HG02885 (cell line): Measurements from ENCODE around the gene GPR84.

ENCODE experiments used
- ATAC-seq: cut with Tn5 transposase; IDR thresholded peaks from one replicate; pipeline ENCODE4 v1.9.1; 2021; ENCODE audit warnings: mild to moderate bottlenecking; ENCODE audit not compliant: unreplicated experiment, poor library complexity

GPR84 gene

GRCh38 chr12:54375259-54375579 lies 10.9 kb upstream of the GPR84 start:
- no peak for ATAC-seq

DNA sequence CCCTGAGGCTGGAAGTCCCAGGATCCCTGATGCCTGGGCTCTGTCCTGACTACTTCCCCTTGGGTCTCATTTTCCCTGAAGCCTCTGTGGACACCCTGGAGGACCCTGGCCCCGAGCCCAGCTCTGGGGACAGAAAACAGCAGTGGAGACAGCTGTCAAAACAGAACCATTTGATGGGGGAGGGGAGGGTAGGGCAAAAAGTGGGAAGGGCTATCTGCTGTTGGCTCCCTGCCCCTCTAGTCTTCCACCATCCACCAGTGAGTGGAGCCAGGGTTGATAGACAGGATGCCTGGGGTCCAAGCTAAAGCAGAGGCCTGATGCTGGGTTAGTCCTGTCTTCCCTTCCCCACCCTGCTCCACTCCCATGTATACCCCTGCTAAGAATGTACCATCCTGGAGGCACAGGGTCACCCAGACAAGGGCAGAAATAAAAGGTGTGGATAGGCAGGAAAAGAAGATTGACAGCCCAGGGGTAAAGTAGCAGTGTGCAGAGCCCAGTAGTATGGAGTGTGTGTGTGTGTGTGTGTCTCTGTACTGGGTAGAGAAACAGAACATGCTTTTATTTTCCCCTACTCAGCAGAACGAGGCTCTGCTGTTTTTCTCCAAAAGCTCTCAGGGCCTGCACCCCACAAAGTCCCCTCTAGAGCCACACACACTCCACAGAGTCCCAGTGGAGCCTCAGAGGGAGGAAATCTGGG lies 10.4 kb upstream of the GPR84 start:
- ATAC-seq: no peak

- ATAC-seq: no peak
These were observed 9.6 kb upstream of the GPR84 start for GRCh38 chr12:54373649-54374561.

DNA sequence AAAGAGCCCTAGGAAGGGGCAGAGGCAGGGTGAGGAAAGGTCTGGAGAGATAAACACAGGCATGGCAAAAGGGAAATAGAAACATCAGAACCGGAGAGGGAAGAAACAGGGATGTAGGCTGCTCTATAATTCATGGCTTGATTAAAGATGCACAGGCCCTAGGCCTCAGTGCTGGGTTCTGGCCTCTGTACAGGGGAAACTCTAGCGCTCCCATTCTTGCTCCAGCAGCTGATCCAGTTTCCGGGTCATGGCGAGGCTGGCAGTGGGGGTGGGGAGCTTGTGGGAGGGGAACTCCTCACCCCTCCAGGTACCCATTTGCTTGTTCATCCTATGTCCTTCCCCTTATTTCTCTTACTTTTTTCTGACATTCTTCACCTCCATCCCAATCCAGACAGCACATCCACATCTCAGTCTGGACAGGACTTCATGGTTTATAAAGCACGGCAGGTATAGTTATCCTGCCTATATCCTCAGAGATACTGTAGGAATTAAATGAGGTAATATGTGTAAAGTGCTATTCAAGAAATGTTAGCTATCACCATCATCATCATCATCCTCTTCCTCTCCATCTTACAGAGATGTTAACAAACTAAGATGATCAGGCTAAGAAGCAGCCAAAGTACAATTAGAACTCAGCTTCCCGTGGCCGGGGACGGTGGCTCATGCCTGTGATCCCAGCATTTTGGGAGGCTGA lies 8.0 kb upstream of the GPR84 start:
- no peak for ATAC-seq

DNA sequence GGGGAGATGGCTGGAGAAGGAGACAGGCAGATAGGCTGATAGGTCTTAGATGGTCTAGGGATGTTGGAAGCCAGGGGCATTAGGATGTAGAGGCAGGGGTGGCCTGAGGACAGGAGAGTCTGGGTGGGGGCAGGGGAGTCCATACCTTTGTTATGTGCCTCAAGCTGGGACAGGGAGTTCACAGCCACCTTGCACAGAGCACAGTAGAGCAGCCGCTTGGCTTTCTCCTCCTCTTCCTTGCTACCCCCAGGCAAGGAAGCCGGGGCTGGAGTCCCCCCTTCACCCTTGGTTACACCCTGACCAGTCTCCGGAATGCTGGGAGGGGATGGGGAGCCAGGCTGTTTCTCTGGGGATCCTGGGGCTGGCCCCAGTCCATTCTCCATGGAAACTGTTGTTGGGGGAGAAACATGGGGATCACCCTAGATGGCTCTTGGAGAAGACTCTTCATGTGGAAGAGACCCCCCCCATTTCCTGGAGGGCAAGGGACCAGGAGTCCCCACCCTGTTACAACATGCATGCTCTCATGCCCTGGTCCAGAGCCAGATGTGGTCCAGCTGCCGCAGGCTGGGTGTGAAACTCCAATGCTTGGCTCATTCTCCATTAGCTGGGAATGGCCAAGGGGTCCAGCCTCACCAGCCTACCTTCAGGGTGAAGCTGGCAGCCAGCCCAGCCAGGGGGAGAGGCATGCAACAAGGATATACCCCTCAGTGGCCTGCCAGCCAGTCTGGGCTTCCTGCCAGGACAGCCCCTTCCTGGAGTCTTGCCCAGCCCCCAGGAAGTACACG lies 7.2 kb upstream of the GPR84 start:
- no peak for ATAC-seq

GRCh38 chr12:54370171-54370730 lies 6.0 kb upstream of the GPR84 start:
- peak; percentile 43 for ATAC-seq

DNA sequence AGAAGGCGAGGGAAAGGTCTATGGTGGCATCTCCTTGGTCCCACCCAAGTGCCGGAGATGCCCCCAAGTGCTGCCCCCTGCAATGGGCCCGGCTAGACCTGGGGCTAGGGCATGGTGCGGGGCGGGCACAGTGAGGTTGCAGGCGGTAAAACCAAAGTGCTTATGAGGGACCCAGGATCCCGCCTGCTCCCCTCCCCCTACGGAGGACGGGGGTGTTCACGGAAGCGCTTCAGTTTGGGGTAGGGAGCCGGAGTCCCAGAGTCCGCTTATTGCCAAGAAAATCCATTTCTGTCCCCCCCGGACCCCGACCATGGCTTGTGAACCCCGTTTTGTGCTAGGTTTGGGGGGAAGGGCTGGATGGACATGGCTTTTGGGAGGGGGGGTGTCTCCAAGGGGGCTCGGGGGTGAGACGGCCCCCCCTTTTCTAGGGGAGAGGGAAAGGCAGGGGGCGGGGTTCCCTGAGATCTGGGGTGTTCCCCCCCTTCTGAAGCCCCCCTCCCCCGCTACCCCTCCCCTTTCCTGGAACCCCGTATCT lies 5.4 kb upstream of the GPR84 start:
- ATAC-seq: no peak

DNA sequence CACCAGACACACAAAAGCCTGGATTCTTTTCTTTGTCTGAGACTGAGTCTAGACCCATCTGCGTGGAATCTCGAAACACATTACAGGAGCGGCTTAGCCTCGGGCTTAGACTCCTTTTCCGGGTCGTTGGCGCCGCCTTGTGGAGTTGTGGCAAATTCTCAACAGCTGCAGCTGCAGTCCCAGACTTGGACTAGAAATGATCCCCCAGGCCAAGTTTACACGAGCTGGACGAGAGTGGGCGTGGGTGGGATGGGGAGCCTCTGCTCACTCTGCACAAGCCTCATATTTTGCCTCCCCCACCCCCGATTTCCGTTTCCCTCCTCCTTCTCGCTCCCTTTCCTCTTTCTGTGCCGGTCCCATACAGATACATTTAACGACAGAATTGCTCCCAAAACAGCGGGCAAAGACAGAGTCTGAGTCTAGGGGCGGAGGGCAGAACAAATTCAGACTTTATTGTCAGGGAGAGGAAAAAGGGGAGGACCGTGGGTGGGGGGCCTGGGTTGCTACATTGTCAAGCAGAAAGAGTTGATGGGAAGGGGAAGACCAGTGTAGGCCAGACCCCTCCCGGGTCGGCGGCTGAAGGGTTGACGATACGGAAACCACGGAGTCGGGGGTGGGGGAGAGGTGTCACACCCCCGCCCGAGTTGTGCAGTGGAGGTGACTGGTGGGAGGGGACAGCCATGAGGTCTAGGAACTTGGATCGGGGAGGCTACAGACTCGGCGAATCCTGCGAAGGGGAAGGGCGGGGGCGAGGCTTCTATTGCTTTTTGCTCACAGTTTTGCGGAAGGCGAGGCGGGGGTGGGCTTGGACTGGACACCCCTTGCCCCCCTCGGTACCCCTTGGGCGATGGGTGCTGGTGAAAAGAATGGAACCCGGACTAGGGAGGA lies 4.7 kb upstream of the GPR84 start:
- ATAC-seq: peak; percentile 75

- ATAC-seq: peak; percentile 24
These were observed 3.9 kb upstream of the GPR84 start for GRCh38 chr12:54368025-54368708.

GRCh38 chr12:54363618-54364017 lies 668 bp downstream of the GPR84 start:
- ATAC-seq: no peak

GRCh38 chr12:54363047-54363446 lies 1.2 kb downstream of the GPR84 start:
- no peak for ATAC-seq

DNA sequence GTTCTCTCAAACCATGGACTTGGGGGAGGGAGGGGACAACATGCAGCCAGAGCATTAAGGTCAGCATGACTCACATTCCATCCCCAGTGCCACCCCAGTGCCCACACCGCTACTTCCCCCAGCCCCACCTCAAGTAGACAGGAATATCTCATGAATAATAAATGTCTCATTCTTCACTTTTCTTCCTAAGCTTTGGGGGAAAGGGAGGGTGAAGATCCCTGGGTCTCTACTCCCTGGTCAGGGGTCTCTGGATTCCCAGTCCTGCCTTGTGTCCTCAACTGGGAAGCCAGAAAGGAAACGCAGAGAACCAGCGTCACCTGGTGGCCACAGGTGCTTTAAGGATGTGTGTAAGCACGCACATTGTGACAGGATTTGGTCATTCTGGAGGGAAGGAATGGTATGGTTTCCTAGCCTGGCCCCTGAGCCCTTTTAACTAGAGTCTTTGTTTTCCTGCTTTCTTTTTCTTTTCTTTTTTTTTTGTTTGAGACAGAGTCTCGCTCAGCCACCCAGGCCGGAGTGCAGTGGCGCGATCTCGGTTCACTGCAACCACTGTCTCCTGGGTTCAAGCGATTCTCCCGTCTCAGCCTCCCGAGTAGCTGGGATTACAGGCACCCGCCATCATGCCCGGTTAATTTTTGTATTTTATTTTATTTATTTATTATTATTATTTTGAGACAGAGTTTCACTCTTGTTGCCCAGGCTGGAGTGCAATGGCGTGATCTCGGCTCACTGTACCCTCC lies 3.4 kb downstream of the GPR84 start:
- no peak for ATAC-seq

- ATAC-seq: no peak
These were observed 4.4 kb downstream of the GPR84 start for GRCh38 chr12:54359762-54360351.

- ATAC-seq: peak; percentile 96
These were observed 5.1 kb downstream of the GPR84 start for GRCh38 chr12:54358945-54359761.

DNA sequence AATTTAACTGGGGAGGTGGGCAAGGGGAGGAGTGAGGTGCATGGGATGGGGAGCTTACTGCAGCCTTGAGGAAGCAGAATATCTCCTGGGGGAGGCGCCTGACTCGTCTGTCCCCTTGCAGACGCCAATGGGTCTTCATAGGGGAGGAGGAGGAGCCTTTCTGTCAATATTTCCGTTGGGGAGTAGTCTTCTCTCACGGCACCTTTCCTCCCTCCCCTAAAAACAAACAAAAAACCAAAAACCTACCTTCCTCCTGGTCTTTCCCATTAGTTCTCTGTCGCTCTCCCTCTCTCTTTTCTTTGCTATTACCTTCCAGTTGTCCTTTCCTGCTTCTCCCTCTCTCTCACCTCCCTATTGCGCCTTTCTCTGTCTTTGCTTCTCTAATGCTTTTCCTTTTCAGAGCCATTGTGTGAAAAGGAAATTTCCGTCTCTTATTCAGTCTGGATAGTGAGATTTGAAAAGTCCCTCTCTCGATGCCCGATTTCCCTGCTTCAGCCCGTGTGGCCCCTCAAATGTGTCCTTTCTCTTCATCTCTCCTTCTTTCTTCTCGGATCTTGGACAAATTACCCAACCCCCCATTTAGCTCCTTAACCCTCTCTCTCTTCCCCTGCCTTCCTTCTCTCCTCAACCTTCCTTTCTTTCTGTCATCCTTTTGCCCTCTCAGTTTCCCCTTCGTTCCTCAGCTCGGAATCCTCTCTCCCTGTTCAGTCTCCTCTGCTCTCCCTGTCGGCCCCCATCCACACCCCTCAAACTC lies 5.9 kb downstream of the GPR84 start:
- peak; percentile 33 for ATAC-seq
